Measurements from ENCODE around the gene SOCS7. TPM values are rescaled to one million over a fixed set of nuclear protein-coding genes. Genes with fewer than 3 reads are reported as not detected.
A peak's percentile ranks its signal among the peaks of the same experiment; 100 is the strongest.

The SOCS7 gene
- total RNA-seq, 2 experiments from 2014 or later = 13.7 to 16.9 TPM

- H3K9me3 Mint-ChIP-seq = no peaks in the 10 kb centered on the region
- no peaks in the 10 kb centered on the region for H3K9me3 ChIP-seq (ENCODE audit: control insufficient read depth in 1 of 2, insufficient read depth in 1 of 2, low read length in 2 of 2)
- POLR2A ChIA-PET = no interaction called here
- no peak overlapping the region for H3K4me3 Mint-ChIP-seq
- H3K27me3 ChIP-seq (ENCODE audit: control insufficient read depth in 1 of 2, insufficient read depth in 2 of 2, low read length in 2 of 2) = peaks cover 37 to 40% of the 10 kb centered on the region in 2 experiments
- intact Hi-C loops (cut with DNase I, micrococcal nuclease) = no loop called here
- DNase-seq (no peak), ATAC-seq (ENCODE audit: poor library complexity) (no peak)
- H3K4me3 ChIP-seq (ENCODE audit: low read length) = no peak overlapping the region
- H3K27ac ChIP-seq (ENCODE audit: low read depth in 1 of 2, low read length in 2 of 2) = no peak overlapping the region
- no peaks in the 10 kb centered on the region for H3K36me3 Mint-ChIP-seq (ENCODE audit: low read depth)
- H3K27me3 Mint-ChIP-seq = peaks cover 58% of the 10 kb centered on the region
- TF ChIP-seq, protein P1, sequence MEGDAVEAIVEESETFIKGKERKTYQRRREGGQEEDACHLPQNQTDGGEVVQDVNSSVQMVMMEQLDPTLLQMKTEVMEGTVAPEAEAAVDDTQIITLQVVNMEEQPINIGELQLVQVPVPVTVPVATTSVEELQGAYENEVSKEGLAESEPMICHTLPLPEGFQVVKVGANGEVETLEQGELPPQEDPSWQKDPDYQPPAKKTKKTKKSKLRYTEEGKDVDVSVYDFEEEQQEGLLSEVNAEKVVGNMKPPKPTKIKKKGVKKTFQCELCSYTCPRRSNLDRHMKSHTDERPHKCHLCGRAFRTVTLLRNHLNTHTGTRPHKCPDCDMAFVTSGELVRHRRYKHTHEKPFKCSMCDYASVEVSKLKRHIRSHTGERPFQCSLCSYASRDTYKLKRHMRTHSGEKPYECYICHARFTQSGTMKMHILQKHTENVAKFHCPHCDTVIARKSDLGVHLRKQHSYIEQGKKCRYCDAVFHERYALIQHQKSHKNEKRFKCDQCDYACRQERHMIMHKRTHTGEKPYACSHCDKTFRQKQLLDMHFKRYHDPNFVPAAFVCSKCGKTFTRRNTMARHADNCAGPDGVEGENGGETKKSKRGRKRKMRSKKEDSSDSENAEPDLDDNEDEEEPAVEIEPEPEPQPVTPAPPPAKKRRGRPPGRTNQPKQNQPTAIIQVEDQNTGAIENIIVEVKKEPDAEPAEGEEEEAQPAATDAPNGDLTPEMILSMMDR (IDR thresholded peaks at IDR 0.05) = no peak
- H3K36me3 ChIP-seq (ENCODE audit: insufficient read depth, low read length) = no peaks in the 10 kb centered on the region
- peaks cover 18% of the 10 kb centered on the region for H3K4me1 ChIP-seq (ENCODE audit: insufficient read depth, low read length)
- CTCF ChIA-PET = interaction anchor here (2.3 kb wide), 1 partner anchor 76 kb away, joined by 10 read pairs; no protein-coding TSS in a partner anchor
- H3K27ac Mint-ChIP-seq = no peak overlapping the region
- peaks cover 20% of the 10 kb centered on the region for H3K4me1 Mint-ChIP-seq (ENCODE audit: low read depth)
These were observed 73.4 kb downstream of the SOCS7 start for GRCh38 chr17:38425031-38425430.

GRCh38 chr17:38425744-38426143, 74.1 kb downstream of the SOCS7 start:
- no peak overlapping the region for H3K27ac Mint-ChIP-seq
- H3K27me3 Mint-ChIP-seq = peaks cover 51% of the 10 kb centered on the region
- Histone ChIP-seq H3K9me3 (ENCODE audit: control insufficient read depth in 1 of 2, insufficient read depth in 1 of 2, low read length in 2 of 2) (no peaks in the 10 kb centered on the region), H3K4me3 (ENCODE audit: low read length) (no peak overlapping the region), H3K27me3 (ENCODE audit: control insufficient read depth in 1 of 2, insufficient read depth in 2 of 2, low read length in 2 of 2) (peaks cover 32 to 33% of the 10 kb centered on the region in 2 experiments), H3K36me3 (ENCODE audit: insufficient read depth, low read length) (no peaks in the 10 kb centered on the region), H3K27ac (ENCODE audit: low read depth in 1 of 2, low read length in 2 of 2) (no peak overlapping the region), H3K4me1 (ENCODE audit: insufficient read depth, low read length) (peaks cover 18% of the 10 kb centered on the region)
- intact Hi-C loops (cut with DNase I, micrococcal nuclease) = no loop called here
- no peaks in the 10 kb centered on the region for H3K9me3 Mint-ChIP-seq
- no peak for ATAC-seq (ENCODE audit: poor library complexity)
- ChIA-PET CTCF (no interaction called here), POLR2A (no interaction called here)
- TF ChIP-seq, protein P1 (IDR thresholded peaks at IDR 0.05) = no peak
- peak overlapping the region; percentile 67 for H3K4me3 Mint-ChIP-seq
- DNase-seq = no peak
- H3K4me1 Mint-ChIP-seq (ENCODE audit: low read depth) = peaks cover 20% of the 10 kb centered on the region
- no peaks in the 10 kb centered on the region for H3K36me3 Mint-ChIP-seq (ENCODE audit: low read depth)

DNA sequence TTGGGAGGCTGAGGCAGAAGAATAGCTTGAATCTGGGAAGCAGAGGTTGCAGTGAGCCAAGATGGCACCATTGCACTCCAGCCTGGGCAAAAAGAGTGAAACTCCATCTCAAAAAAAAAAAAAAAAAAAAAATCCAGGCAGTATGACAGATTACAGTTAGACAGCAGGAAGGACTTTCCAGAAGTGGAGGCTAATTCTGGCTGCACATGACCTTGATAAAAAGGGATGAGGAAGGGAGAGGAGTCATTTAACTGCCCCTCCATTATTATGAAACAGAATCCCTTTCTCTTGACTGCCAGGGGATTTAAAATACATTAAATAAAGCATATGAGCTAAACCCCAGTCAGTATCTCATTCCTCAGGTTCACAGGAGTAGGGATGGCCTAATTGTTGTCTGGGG, 74.8 kb downstream of the SOCS7 start:
- no peaks in the 10 kb centered on the region for H3K9me3 Mint-ChIP-seq
- Histone ChIP-seq H3K4me1 (ENCODE audit: insufficient read depth, low read length) (peaks cover 18% of the 10 kb centered on the region), H3K36me3 (ENCODE audit: insufficient read depth, low read length) (no peaks in the 10 kb centered on the region), H3K4me3 (ENCODE audit: low read length) (no peak overlapping the region), H3K9me3 (ENCODE audit: control insufficient read depth in 1 of 2, insufficient read depth in 1 of 2, low read length in 2 of 2) (no peaks in the 10 kb centered on the region), H3K27me3 (ENCODE audit: control insufficient read depth in 1 of 2, insufficient read depth in 2 of 2, low read length in 2 of 2) (peaks cover 26 to 27% of the 10 kb centered on the region in 2 experiments), H3K27ac (ENCODE audit: low read depth in 1 of 2, low read length in 2 of 2) (no peak overlapping the region)
- H3K27me3 Mint-ChIP-seq = peaks cover 44% of the 10 kb centered on the region
- intact Hi-C loops (cut with DNase I, micrococcal nuclease) = no loop called here
- no peak overlapping the region for H3K27ac Mint-ChIP-seq
- H3K4me3 Mint-ChIP-seq = no peak overlapping the region
- DNase-seq = no peak
- ChIA-PET POLR2A (interaction anchor here (0.9 kb wide), 1 partner anchor 12 kb away, joined by 4 read pairs; no protein-coding TSS in a partner anchor), CTCF (no interaction called here)
- peaks cover 20% of the 10 kb centered on the region for H3K4me1 Mint-ChIP-seq (ENCODE audit: low read depth)
- ATAC-seq (ENCODE audit: poor library complexity) = no peak
- TF ChIP-seq, protein P1 (IDR thresholded peaks at IDR 0.05) = no peak
- H3K36me3 Mint-ChIP-seq (ENCODE audit: low read depth) = no peaks in the 10 kb centered on the region

Measured in CD4-positive, alpha-beta T cell (primary cell).